IPS DF 6.9 (cell line): ENCODE data around the gene IRAK3.
"Not testable (repeated sequence)": the region's sequence is repeated elsewhere in the genome, so short reads cannot be mapped to it uniquely, and the experiment has no call there.

Experiments
- DNase-seq: peaks from one replicate; pipeline ENCODE4 v3.0.0-alpha.2; 2013; ENCODE audit warnings: low read depth, low spot score
- H3K27ac ChIP-seq: one replicate; pipeline ENCODE4 v1.5.1; 2013; ENCODE audit warnings: low read length, control low read depth
- H3K27me3 ChIP-seq: 2 replicates; pipeline ENCODE4 v1.6.1; 2013; ENCODE audit warnings: mild to moderate bottlenecking, low read length; ENCODE audit not compliant: control insufficient read depth, insufficient read depth
- H3K36me3 ChIP-seq: 2 replicates; pipeline ENCODE4 v1.6.1; 2013; ENCODE audit warnings: low read length; ENCODE audit not compliant: control insufficient read depth, insufficient read depth
- H3K4me1 ChIP-seq: 2 replicates; pipeline ENCODE4 v1.6.1; 2013; ENCODE audit warnings: low read length; ENCODE audit not compliant: control insufficient read depth, insufficient read depth
- H3K4me3 ChIP-seq: 2 replicates; pipeline ENCODE4 v1.5.1; 2013; ENCODE audit warnings: mild to moderate bottlenecking, low read length
- H3K9me3 ChIP-seq: 2 replicates; pipeline ENCODE4 v1.6.1; 2013; ENCODE audit warnings: low read length, inconsistent platforms; ENCODE audit not compliant: control insufficient read depth, insufficient read depth
- WGBS: extraction: QIAGEN DNeasy Blood & Tissue Kit; methylation state at CpG from one replicate; pipeline ENCODE4 v1.1.7; 2013; ENCODE audit warnings: mixed read lengths, missing lambda C conversion rate; ENCODE audit not compliant: insufficient read length, insufficient coverage; 5-methylcytosine and 5-hydroxymethylcytosine counted together

The IRAK3 gene

DNA sequence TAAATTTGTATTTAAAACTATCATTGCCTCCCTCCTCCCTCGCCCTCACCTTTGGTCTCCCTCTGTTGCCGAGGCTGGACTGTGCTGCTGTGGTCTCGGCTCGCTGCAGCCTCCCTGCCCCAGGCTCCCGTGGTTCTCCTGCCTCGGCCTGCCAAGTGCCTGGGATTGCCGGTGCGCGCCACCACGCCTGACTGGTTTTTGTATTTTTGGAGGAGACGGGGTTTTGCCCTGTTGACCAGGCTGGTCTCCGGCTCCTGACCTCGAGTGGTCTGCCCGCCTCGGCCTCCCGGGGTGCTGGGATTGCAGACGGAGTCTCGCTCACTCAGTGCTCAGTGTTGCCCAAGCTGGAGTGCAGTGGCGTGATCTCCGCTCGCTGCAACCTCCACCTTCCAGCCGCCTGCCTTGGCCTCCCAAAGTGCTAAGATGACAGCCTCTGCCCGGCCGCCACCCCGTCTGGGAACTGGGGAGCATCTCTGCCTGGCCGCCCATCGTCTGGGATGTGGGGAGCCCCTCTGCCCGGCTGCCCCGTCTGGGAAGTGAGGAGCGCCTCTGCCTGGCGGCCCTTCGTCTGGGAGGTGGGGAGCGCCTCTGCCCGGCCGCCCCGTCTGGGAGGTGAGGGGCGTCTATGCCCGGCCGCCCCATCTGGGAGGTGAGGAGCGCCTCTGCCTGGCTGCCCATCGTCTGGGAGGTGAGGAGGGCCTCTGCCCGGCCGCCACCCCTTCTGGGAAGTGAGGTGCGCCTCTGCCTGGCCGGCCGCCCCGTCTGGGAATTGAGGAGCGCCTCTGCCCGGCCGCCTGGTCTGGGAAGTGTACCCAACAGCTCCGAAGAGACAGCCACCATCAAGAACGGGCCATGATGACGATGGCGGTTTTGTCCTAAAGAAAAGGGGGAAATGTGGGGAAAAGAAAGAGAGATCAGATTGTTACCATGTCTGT is 14.4 kb upstream of the IRAK3 start:
- not testable (repeated sequence) for DNase-seq, H3K4me3 ChIP-seq

DNA sequence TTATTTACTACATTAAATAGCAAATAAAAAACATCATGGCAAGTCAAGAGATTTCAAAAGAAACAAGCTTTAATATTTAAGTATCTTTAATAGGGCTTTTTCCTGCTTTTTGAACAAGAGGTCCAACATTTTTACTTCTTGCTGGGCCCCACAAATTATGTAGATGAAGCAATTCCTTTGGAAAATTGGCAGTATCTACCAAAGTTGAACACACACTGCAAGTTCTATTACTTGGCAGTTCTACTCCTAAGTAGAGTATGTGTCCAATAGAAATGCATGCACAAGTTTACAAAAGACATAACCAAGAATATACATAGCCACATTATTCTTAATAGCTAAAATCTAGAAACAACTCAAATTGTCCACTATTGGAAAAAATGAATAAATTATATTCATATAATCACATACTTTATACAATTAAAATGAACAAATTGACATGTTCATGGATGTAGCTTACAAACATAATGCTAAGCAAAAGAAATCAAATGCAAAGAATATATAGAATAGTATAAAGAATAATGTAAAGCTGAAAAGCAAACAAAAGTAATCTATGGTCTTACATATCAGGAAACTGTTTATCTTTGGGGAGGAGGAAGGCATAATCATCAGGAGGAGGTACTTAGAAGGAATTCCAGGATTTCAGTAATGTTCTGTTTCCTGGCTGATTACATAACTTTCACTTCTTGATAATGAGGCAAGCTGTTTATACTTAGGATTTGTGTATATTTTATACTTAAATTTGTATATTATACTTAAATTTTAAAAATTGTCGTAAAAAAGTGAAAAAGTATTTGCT is 12.7 kb upstream of the IRAK3 start:
- DNase-seq, result no peak
- H3K9me3 ChIP-seq, result no peaks in the 10 kb centered on the region
- H3K27ac ChIP-seq, result no peak overlapping the region
- no peaks in the 10 kb centered on the region for H3K27me3 ChIP-seq
- no CpG with 5 or more reads among the region's 1 CpG for WGBS
- no peak overlapping the region for H3K4me3 ChIP-seq
- H3K4me1 ChIP-seq, result no peaks in the 10 kb centered on the region
- no peaks in the 10 kb centered on the region for H3K36me3 ChIP-seq

More for the DNA sequence above, 14.4 kb upstream of the IRAK3 start:
- not testable (repeated sequence) for H3K27me3 ChIP-seq, H3K9me3 ChIP-seq, H3K4me1 ChIP-seq, H3K27ac ChIP-seq, H3K36me3 ChIP-seq
- WGBS, result no CpG with 5 or more reads among the region's 54 CpGs

DNA sequence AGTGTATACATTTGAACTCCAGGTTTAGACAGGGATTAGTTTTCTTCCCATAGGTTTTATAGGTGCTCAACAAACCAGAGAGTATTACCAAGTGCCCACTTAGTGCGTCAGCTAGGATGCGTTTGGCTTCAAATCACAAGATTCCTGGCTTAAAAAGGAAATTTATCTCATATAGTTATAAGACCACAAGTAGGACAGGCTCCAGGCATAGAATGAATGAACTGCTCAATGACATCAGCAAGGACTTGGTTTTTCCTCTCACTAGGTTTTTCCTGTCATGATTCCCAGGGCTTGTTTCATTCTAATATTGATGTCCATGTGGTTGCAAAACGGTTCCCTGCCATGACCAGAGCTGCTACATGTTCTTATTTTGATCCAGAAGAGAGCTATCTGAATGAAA is 6.1 kb upstream of the IRAK3 start:
- no peaks in the 10 kb centered on the region for H3K4me1 ChIP-seq
- DNase-seq, result no peak
- no peaks in the 10 kb centered on the region for H3K36me3 ChIP-seq
- no peak overlapping the region for H3K4me3 ChIP-seq
- H3K27me3 ChIP-seq, result no peaks in the 10 kb centered on the region; the same call in 1 of the 2 replicates
- H3K9me3 ChIP-seq, result no peaks in the 10 kb centered on the region
- WGBS, result no CpG with 5 or more reads among the region's 3 CpGs
- H3K27ac ChIP-seq, result no peak overlapping the region

DNA sequence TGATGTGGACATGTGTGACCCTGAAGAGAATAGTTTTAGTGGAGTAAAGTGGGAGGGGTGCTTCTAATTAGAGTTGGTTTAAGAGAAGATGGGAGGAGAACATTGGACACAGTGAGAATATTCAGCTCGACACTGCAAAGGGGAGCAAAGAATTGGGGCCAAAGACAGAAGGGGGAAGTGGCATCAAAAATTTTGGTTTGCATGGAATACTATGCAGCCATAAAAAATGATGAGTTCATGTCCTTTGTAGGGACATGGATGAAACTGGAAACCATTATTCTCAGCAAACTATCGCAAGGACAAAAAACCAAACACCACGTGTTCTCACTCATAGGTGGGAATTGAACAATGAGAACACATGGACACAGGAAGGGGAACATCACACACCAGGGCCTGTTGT is 4.2 kb upstream of the IRAK3 start:
- peaks cover 14% of the 10 kb centered on the region for H3K27me3 ChIP-seq
- no CpG with 5 or more reads among the region's 3 CpGs for WGBS
- H3K36me3 ChIP-seq, H3K4me3 ChIP-seq, H3K9me3 ChIP-seq, H3K4me1 ChIP-seq, H3K27ac ChIP-seq, DNase-seq: not testable (repeated sequence)

DNA sequence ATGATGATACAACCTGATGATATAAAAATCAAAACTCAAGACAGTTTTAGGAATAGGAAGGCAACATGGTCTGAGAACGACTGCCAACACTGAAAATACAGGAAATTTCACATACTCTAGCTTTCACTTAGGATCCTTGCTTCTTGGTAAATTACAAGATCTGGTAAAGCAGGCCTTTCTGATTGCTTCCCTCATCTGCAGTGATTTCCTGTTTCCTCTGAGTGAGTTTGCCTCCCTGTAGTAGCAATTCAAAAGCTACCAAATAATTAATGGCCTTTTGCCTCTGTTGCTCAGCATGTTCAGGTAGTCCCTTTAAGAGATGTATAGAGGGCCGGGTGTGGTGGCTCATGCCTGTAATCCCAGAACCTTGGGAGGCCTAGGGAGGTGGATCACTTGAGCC is 2.0 kb upstream of the IRAK3 start:
- Histone ChIP-seq H3K36me3 (no peaks in the 10 kb centered on the region), H3K4me3 (no peak overlapping the region), H3K9me3 (no peaks in the 10 kb centered on the region), H3K4me1 (peaks cover 2% of the 10 kb centered on the region; the same call in 1 of the 2 replicates), H3K27ac (no peak overlapping the region), H3K27me3 (peaks cover 14% of the 10 kb centered on the region)
- no CpG with 5 or more reads among the region's 2 CpGs for WGBS
- DNase-seq, result no peak

DNA sequence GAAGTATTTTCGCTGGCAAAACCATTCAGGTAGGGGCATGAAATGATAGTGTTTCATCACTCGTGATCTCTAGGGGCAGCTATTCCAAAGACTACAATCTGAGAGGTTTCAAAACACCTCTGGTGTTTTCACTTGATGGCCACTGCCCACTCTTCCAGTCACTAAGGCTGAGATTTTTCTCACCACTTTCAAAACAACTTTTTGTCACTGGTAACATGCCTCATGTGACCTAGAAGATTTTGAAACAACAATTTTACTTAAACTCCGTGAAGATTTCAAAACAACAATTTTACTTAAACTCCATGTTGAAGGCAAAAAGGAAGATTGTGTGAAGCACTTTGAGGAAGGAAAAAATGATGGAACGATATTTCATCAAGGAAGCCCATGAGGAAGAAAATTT is 1.2 kb upstream of the IRAK3 start:
- peaks cover 14% of the 10 kb centered on the region for H3K27me3 ChIP-seq
- DNase-seq, result no peak
- WGBS, result no CpG with 5 or more reads among the region's 4 CpGs
- no peaks in the 10 kb centered on the region for H3K36me3 ChIP-seq
- H3K27ac ChIP-seq, result no peak overlapping the region
- H3K4me3 ChIP-seq, result no peak overlapping the region
- no peaks in the 10 kb centered on the region for H3K9me3 ChIP-seq
- H3K4me1 ChIP-seq, result peaks cover 2% of the 10 kb centered on the region; the same call in 1 of the 2 replicates

DNA sequence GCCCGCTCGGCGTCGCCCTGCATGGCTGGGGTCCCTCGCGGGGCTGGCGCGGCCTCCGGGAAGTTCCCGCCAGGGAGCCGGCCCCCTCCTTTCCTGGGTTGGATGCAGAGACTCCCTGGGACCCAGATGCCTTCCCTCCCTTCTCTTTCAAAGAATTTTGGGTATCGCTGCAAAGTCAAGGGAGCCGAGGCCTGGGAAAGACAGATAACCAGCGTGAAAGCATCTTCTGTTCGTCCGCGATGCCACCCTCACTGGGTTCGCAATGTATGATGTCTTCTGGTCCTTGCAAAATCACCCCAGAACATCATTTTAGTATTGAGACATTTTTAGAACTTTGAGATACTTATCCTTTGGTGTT is 451 bp downstream of the IRAK3 start:
- no peaks in the 10 kb centered on the region for H3K36me3 ChIP-seq
- peaks cover 14% of the 10 kb centered on the region for H3K27me3 ChIP-seq
- no peak overlapping the region for H3K27ac ChIP-seq
- H3K9me3 ChIP-seq, result no peaks in the 10 kb centered on the region
- no CpG with 5 or more reads among the region's 18 CpGs for WGBS
- DNase-seq, result no peak
- peaks cover 2% of the 10 kb centered on the region; the same call in 1 of the 2 replicates for H3K4me1 ChIP-seq
- peak overlapping the region; percentile 73 for H3K4me3 ChIP-seq

DNA sequence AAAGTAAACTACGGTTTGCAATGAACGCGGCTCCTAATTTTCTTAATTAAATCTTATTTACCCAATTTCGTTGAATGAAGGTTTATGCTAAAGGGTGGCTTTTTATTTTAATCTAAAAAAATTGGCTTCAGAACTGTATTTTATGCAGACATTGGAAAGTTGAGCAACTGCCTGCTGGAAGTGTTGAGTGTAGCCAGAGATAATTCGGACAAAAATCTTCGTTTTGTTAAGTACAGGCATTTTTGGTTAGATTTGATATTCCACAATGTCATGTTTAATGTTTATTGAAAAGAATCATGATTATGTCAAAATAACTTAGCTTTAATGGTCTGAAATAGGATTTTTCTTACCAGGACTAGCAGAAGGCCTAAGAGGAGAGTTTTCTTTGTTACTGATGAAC is 875 bp downstream of the IRAK3 start:
- Histone ChIP-seq H3K27ac (no peak overlapping the region), H3K4me3 (no peak overlapping the region), H3K9me3 (no peaks in the 10 kb centered on the region), H3K4me1 (peaks cover 2% of the 10 kb centered on the region; the same call in 1 of the 2 replicates), H3K27me3 (peaks cover 14% of the 10 kb centered on the region), H3K36me3 (no peaks in the 10 kb centered on the region)
- no CpG with 5 or more reads among the region's 6 CpGs for WGBS
- no peak for DNase-seq

DNA sequence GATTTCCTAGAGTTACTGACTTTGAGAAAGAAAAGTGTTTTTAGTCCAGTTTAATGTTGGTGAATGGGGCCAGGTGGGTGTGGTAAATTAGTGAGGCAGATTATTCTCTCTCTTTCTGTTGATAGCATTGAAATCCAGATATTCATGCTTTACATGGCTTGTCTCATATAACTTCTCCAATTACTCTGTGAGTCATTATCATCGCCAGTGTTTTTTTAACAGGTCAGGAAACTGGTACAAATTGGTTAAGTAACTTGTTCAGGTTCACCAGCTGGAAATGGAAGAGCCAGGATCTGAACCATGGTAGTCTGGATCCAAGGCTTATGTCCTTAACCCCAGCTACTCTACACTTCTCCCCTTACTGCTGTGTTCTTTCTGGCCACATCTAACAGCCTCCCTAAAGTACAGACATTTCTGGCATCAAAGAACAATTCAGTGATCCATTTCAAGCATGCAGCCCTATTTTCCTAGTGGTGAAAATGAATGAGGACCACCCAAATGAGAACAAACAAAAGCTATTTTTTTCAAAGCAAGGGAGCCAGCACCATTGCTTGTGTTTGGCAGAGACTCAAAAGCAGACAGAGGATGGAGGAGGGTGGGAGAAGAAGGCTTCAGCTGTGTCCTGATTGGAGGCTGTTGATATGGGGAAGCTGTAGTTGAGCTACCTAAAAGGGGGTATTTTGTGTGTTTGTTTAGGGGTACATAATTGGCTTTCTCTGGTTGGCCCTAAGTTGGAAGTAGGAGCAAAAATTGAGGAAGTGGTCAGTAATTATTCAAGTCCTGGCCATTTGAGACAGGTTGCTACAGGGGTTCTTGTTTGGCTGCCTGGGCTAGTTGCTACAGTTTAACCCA is 1.7 kb downstream of the IRAK3 start:
- Histone ChIP-seq H3K4me1 (peaks cover 2% of the 10 kb centered on the region; the same call in 1 of the 2 replicates), H3K4me3 (no peak overlapping the region), H3K9me3 (no peaks in the 10 kb centered on the region), H3K27me3 (peaks cover 14% of the 10 kb centered on the region), H3K36me3 (no peaks in the 10 kb centered on the region), H3K27ac (no peak overlapping the region)
- DNase-seq, result no peak
- no CpG with 5 or more reads among the region's 1 CpG for WGBS
